HG02588 (cell line): ENCODE results near the gene KBTBD12.

Experiments used
- ATAC-seq: cut with Tn5 transposase; IDR thresholded peaks from one replicate; pipeline ENCODE4 v1.9.1; 2021; ENCODE audit warnings: mild to moderate bottlenecking, moderate library complexity; ENCODE audit not compliant: unreplicated experiment

KBTBD12 gene

GRCh38 chr3:127949446-127950055 lies 34.5 kb downstream of the KBTBD12 start:
- ATAC-seq: no peak

DNA sequence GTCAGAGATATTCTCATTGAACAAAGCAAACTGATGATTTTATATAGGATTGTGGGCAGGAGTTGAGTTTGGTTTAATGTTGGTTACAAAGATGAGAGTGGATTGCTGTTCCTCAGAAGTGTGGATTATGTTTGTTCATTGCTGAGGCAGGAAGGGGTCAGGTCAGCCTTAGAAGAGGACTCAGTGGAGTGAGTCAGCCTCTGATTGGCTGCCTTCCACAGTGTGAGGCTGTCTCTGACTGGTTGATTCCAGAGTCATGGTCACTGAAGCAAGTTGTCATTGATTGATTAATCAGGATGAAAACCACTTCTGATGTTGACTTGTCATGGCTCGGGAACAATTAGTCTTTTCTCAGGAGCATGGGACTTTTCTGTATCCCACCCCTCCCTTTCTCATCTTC lies 36.2 kb downstream of the KBTBD12 start:
- ATAC-seq: no peak

DNA sequence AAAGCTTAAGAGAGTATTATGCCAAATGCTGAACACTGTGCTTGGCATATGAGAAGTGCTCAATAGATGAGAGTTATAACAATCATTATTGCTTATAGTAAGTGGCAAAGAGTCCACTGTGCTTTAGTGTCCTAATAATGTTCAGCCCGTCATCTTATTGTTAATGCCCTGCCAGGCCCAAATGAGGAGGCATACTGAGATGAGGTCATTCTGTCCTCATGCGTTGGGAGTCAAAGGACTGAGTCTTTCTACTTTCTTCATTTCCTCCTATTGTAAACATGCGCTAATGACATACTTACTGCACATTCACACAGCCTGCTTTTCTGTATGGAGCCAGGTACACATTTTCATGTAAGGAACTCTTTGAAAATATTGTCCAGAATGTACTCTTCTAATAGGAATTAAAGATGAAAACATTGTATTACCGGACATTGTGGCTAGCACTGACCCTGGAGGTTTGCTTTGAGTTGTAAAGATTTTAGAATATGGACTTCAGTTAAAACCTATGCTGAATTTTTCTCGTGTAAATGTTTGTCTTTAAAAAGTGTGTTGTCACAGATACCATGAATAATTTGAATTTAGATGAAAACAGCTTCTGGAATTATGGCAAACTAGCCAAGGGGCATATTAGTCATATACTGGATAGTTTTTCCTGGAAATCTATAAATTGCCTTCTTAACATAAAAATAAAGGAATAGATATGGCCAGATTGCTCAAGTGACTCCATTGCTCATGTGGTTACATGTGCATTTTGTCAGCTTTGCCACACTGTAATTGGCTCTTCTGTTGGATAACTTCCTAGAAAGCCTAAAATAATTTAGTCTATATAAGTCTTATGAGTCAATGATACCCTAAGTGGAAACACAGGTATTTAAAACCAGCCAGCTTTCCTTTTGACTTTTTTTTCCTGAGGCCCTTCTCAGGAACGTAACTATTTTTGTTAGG lies 38.3 kb downstream of the KBTBD12 start:
- no peak for ATAC-seq

DNA sequence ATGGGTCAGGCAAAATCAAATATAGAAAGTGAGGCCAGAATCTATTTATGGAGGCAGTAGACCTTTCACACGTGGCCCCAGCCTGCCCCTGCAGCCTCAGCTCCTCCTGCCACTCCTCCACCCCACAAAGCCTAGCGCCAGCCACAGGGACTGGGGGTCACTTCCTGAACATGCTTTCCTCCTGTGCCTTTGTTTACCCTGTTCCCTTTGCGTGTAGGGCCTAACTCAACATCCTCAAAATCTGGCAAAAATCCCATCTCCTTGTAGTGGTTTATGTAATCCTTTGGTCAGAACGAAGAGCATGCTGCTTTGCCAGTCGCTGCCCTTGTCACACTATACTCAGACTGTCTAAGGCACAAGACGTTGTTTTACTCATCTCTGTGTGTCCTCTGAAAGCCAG lies 39.6 kb downstream of the KBTBD12 start:
- no peak for ATAC-seq

GRCh38 chr3:127955728-127956127 lies 40.7 kb downstream of the KBTBD12 start:
- ATAC-seq: no peak

- no peak for ATAC-seq
These were observed 44.0 kb downstream of the KBTBD12 start for GRCh38 chr3:127959041-127959440.

- no peak for ATAC-seq
These were observed 44.8 kb downstream of the KBTBD12 start for GRCh38 chr3:127959873-127960272.

DNA sequence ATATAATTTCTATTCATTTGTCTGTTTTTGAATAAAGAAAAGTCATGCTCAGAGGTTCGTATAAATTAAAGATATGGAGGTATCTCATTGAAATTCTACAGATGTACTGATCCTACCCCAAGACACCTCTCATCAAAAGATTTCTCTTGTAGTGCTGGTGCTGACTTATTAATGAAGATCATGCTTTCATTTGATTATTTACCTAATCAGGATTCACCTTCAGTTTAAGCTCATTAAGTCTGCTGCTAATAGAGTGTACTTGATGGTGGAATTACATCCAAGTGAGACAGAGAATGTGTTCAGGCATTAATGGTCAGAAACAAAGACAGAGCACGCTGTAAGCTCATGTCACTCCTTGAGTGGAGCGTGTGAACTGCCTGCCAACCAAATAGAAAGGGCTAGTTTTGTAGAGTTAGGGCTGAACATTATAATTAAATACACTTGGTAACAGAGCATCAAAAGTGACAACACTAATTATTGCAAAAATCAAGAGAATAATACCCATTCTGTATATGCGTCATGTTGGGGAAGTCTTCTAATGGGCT lies 45.5 kb downstream of the KBTBD12 start:
- no peak for ATAC-seq

DNA sequence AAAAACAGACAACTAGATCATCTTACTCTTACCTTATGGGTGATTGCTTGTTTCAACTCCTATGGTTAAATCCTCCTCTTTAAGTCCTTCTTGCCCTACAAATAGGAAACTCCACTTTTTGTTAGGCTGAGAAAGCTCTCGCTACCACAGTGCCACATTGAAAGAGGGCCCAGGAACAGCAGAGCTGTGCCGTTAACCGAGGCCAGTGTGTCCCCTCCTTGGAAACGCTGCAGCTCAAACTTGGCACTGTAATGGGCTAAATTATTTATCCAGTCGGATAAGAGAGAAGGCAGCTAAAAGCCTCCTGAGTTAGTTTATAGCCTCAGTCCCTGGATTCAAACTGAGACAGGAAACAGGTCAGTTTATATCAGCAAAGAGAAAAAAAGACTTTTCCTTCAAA lies 46.1 kb downstream of the KBTBD12 start:
- no peak for ATAC-seq

DNA sequence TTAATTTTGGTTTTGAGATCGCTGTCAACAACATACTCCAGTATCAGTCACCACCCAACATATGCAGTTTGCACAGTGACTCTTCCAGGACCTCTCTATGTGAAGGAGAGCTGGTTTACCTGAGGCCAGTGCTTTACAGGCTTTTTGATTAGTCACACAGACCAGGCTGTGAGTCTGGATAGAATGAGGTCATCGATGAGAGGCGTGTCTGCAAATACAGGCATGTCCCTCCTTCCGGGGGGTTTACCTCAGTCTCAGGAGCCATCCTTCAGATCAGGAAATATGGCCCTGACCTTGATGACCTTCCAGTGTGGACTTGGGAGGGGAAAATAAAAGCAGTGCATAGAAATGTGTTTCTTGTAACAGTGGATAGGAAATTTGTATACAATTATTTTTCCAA lies 46.9 kb downstream of the KBTBD12 start:
- no peak for ATAC-seq

- ATAC-seq: no peak
These were observed 47.9 kb downstream of the KBTBD12 start for GRCh38 chr3:127962937-127963336.

DNA sequence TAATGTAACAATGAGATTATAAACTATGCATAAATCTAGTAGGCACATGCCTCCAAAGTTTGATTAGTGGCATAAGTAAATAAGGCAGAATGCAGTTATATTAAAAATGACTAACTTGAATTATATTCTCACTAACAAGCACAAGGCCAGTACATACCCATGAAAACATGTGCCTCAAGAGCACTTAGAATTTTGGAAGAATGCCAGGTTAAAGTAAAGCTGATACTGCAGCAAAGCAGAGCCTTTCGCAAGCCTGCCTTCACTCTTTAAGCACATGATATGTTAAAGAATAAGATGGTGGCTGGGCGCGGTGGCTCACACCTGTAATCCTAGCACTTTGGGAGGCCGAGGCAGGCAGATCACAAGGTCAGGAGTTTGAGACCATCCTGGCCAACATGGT lies 49.0 kb downstream of the KBTBD12 start:
- no peak for ATAC-seq

DNA sequence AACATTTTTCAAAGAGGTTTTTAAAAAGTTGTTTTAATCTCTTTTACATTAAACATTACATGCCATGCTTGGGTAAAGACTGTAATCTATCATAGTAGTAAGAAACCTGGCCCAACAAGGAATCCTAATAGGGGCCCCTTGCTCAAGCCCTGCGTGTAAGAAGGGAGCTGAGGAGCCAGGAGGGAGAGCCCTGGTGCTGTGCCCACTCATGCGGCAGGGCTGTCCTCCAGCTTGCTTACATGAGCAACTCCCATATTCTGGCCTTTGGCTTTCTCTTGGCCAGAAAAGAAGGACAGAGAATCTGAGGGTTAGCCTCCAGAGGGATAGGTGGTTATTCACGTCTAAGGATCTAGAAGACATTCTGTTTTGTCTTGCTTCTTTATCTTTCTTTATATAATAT lies 49.8 kb downstream of the KBTBD12 start:
- no peak for ATAC-seq

GRCh38 chr3:127967316-127967715 lies 52.3 kb downstream of the KBTBD12 start:
- no peak for ATAC-seq

DNA sequence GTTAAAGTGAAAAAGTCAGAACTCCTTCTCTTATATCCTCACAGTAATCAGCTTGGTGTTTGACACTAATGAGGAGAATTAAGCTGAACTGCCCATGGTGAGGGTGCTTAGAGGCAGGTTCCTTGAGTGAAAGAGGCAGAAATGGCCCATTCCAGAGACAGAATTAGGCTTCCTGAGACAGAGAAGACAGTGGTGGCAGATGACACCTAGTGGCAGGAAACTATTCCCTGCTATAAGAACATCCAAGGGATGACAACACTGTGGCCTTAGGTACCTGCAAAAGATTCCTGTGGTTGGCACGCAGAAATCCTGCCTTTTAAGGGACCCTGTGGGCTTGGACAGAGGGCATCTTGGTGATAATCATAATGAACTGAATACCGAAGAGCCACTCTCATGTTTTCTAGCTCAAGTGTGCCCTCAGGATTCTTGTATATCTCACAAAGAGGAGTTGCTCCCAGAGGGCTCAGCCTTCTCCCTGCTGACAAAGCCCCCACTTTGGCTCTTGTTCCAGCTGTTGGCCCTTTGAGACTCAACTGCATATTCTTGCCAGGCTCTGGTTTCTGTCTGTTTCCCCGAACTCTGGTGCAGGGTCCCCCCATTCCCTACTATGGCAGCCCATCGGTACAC lies 56.0 kb downstream of the KBTBD12 start:
- no peak for ATAC-seq

- no peak for ATAC-seq
These were observed 59.2 kb downstream of the KBTBD12 start for GRCh38 chr3:127974226-127974625.

- ATAC-seq: no peak
These were observed 60.4 kb downstream of the KBTBD12 start for GRCh38 chr3:127975153-127976029.

GRCh38 chr3:127978636-127979035 lies 63.6 kb downstream of the KBTBD12 start:
- no peak for ATAC-seq

DNA sequence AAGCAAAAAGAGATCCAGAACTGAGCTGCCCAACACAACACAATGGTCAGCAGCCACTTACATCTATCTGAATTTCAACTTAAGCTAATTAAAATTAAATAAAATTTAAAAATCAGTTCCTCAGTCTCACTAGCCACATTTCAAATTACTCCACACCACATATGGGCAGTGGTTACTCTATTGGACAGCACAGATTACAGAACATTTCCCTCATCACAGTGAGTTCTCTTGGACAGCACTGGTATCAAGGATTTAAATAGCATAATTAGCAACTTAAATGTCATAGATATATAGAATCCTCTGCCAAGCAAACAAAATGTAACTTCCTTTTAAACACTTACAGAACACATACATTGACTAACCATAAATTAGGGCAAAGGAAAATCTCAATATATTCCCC lies 64.4 kb downstream of the KBTBD12 start:
- ATAC-seq: no peak

GRCh38 chr3:127981097-127981496 lies 66.1 kb downstream of the KBTBD12 start:
- ATAC-seq: no peak

GRCh38 chr3:127982155-127982554 lies 67.1 kb downstream of the KBTBD12 start:
- no peak for ATAC-seq
